Measurements from ENCODE around the gene COMT.

- TF ChIP-seq EP300 (IDR thresholded peaks at IDR 0.05) (no peak), POLR2A (IDR thresholded peaks at IDR 0.05) (no peak), CTCF (IDR thresholded peaks at IDR 0.05) (no peak)
These were observed 11.7 kb upstream of the COMT start for GRCh38 chr22:19929586-19930550.
